Stimulated activated naive CD4-positive, alpha-beta T cell (primary cell): ENCODE measurements around the gene DLST.
A peak's percentile ranks its signal among the peaks of the same experiment; 100 is the strongest.

Experiments used
- DNase-seq, 6 experiments: peaks; one replicate each; lab custom pipeline; 2025; lab: John Stamatoyannopoulos, UW

The DLST gene

DNA sequence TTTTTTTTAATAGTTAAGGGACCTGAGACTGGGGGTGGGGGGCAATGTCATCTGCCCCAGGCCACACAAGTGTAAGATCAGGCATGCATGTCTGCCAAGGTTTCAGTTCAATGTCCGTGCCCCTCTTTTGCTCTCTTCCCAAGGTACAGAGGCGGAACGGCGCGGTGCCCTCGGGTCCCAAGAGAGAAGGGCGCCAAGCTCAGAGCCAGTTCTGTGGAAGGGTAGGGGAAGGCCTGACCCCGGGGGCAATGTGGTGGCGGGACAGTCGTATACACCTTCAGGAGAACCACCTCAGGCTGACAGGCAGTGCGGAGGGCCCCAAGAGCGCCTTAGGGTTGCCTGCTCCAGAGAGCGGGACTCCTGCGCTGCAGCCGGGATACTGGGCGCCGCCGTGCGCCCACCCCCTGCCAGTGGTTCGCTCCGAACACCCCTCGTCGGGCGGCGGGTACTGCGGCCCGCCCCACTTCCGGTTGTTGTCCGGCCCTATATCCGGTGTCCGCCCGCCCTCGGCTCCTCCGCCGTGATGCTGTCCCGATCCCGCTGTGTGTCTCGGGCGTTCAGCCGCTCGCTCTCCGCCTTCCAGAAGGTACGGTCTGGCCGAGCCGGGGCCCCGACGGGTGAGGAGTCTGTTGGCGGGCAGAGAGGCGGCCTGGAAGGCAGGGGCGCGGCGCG, at the start of gene DLST:
Gene DLST (plus strand): TSS at position 486 of the 672 bp plus-strand sequence. CDS start 38 bp downstream, at position 524.
- peak; percentile 67 to 84 (median 78) for DNase-seq

DNA sequence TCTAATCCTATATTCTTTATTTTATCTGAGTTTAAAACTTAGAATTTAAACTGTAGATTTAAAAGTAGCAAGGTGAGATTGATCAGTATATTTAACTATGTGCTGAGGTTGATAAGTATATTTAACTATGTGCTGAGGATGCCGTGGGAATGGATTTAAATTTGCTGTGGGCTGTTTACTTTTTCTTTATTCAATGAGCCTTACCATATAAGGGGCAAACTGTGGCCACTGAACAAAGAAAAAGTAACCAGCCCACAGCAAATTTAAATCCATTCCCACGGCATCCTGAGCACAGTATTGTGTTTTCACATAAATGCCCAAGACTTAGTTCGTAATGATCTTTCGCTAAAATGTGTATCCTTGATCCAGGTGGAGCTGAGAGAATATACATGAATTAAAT, 48.9 kb upstream of the DLST start:
- no peak for DNase-seq

GRCh38 chr14:74834692-74835392, 46.9 kb upstream of the DLST start:
- DNase-seq, result no peak

DNA sequence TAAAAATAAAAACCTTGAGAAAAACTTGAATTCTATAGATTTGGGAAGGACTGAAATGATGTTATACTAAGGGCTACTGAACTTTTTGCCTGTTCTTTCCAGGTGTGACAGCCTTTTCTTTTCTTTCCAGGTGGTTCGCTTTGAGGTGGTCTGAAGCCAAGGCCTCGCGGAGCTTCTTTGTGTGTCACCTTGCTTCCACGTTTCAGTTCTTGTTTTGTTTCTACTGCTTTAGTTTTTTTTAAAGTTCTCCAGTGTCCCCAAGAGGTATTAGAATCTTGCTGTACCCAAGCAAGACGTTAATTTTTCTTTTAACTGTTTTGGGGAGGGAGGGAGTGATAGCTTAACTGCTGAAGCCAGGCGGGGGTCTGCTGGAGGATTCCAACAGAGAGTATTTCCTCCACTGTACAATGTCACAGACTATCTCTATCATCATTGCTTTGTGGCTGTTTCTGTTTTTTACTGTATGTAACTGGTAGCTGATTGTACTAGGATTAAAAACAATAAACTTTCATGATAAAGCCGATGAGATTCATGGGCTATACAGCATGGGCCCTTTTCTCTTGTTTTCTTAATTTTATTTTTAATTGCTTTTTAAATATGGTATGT, 46.0 kb upstream of the DLST start:
- DNase-seq, result peak in 2 of 6 experiments; percentile 19 to 32

DNA sequence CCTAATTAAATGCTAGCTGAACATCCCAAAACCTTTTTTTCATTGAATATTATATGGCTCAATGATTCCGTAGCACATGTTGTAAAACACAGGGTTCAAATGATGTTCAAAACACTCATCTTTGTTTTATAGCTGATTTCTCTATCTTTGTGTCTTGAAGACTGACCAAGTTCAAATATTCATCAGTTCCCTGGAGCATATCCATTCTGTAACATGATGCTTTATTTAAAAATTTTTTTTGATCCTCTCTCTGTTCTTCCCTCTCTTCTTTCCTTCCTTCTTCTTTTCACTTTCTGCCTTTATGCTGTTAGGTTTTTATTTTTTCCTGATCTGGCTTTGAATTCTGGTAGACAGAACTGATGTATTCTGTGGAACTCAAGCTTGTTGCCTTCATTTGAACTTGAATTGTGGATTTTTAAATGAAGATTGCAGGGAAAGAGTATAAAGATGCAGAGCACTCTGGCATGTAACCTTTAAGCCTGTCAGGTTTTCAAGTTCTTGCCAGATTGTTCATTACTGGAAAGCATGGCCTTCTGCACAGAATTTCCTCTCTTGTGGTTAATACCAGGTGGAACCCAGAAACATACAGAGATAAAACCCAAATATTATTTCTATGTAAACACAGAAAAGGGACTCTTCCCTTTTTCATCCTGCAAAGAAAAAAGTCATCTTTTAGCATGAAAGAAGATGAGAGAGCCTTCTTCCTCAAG, 45.3 kb upstream of the DLST start:
- DNase-seq, result peak in 1 of 6 experiments; percentile 2

GRCh38 chr14:74838166-74838565, 43.5 kb upstream of the DLST start:
- DNase-seq, result peak in 3 of 6 experiments; percentile 46 to 60 (median 50)

GRCh38 chr14:74840603-74841030, 41.1 kb upstream of the DLST start:
- no peak for DNase-seq

DNA sequence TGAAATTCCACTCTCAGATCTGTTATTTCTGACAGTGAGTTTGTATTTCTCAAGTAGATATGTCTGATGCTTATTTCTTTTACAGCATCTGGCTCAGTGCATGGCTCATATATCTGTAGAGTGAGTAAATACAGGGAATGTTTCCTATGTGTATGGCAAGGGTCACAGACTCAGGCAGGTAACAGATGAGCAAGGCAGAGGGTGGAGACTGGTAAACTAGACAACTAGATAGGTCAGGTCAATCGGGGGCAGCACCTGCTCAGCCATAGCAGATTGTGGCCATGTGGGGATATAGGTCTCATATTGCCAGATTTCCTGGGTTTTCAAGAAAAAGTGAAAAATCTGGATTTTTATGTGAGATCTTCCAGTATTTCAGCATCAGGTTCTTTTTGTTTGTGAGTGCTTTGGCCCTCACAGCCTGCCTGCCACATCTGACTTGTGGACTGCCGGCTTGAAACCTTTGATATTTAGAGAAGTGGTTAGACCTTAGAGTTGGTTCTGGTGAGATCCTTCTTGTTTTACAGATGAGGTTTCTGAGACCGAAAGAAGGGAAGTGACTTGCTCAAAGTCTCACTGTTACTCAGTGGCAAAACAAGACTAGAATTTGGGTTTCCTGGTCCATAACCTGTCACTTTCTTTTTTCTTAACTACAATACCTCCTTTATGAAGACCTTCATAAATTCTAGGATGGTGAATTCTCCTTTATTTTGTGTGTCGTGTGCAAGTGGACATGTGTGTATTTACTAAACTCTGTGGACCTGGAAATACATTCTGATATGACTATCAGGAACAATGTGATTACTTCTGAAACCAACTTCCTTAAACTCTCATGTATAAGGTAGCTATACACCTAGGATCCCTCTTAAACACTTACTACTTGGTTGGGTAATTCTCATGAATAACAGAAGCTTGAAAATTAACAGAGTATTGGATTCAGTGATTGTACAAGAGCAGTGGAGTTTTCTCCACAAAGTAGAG, 40.2 kb upstream of the DLST start:
- peak in 2 of 6 experiments; percentile 11 to 23 for DNase-seq

- no peak for DNase-seq
Observed at GRCh38 chr14:74843653-74844052, 38.1 kb upstream of the DLST start.

DNA sequence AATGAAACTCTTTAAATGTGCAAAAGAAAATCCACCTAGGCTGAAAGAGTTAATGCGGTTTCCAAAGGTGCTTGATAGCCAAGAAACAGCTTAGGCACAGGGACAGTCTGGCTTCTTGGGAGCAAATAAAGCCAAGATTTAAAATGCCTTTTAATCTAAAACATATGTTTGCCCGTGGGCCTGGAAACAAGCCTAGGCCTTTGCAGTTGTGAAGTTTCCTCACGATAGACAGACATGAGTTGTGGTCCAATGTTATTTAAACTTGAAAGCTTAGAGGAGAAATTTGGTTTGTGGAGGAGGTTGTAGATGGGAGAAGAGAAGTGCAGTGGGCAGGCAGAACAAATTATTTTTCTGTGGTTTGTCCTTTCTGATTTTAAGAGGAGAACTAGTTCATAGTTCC, 35.5 kb upstream of the DLST start:
- DNase-seq, result no peak

- DNase-seq, result no peak
Observed at GRCh38 chr14:74846968-74847665, 34.6 kb upstream of the DLST start.

- DNase-seq, result no peak
Observed at GRCh38 chr14:74848768-74849167, 32.9 kb upstream of the DLST start.

DNA sequence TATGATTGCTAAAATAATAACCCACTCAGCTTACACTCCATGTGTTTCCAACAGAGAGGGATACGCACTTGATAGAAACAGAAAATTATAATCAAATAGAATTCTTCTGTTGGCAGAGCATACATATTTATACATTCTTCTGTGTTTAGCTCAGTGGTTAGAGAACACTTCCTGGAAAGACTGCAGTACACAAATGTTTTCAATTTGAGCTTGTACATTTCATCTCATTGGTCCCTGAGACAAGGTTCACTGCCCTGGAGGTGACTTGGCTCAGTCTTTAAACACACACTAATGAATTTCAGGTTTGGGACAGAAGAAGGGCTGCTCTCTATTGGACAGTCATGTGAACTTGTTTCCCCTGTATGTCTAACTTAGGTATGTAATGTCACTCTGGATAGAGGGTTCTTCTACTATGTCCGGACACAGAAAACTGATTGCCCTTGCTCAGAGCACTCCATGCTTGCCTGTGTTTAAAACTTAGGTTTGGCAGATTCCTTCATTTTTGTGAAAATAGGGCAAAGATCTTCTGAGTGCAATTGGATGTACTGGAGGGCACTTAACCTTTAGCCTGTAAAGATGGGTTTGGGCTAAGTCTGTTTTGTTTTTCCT, 28.7 kb upstream of the DLST start:
- DNase-seq, result no peak

GRCh38 chr14:74853581-74853980, 28.1 kb upstream of the DLST start:
- DNase-seq, result no peak

GRCh38 chr14:74855021-74855420, 26.7 kb upstream of the DLST start:
- DNase-seq, result no peak

- no peak for DNase-seq
Observed at GRCh38 chr14:74855945-74856344, 25.8 kb upstream of the DLST start.

DNA sequence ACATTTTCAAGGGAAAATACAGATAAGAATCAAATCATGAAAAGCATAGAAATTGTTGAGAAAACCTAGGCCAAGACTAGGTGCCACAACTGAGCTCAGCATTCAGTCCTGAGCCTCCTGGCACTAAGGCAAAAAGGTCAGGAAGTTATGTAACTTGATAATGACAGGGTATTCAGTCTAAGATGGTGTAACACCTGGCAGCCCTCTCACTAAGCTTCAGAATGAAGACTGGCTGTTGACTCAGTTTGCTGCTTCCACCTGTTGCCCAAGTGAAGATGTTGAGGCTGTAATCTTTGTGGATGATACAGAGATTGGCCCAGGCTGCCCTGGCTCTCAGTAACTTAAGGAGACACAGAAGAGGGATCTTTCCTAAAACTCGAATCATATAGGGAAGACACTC, 25.4 kb upstream of the DLST start:
- no peak for DNase-seq

GRCh38 chr14:74858022-74858421, 23.7 kb upstream of the DLST start:
- DNase-seq, result no peak

GRCh38 chr14:74859757-74860552, 21.8 kb upstream of the DLST start:
- no peak for DNase-seq
